Stimulated activated CD4-positive, alpha-beta T cell treated with anti-CD3 and anti-CD28 coated beads, Interleukin-4, amount 100 ng/mL, for 1 hour (primary cell): ENCODE data around the gene COMMD4.
A peak's percentile ranks its signal among the peaks of the same experiment; 100 is the strongest.

ENCODE experiments used
- DNase-seq: peaks from one replicate; pipeline ENCODE4 v3.0.0-alpha.2; 2020

The COMMD4 gene

GRCh38 chr15:75357976-75358673, 22.3 kb downstream of the COMMD4 start:
- no peak for DNase-seq

- DNase-seq, result no peak
Measured at GRCh38 chr15:75358771-75359536, 23.1 kb downstream of the COMMD4 start.

- DNase-seq, result no peak
Measured at GRCh38 chr15:75359537-75360250, 23.8 kb downstream of the COMMD4 start.

GRCh38 chr15:75360391-75360790, 24.5 kb downstream of the COMMD4 start:
- no peak for DNase-seq

- DNase-seq, result no peak
Measured at GRCh38 chr15:75360856-75361255, 25.0 kb downstream of the COMMD4 start.

GRCh38 chr15:75361361-75361988, 25.6 kb downstream of the COMMD4 start:
- no peak for DNase-seq

GRCh38 chr15:75361989-75362641, 26.3 kb downstream of the COMMD4 start:
- DNase-seq, result no peak

GRCh38 chr15:75362642-75363249, 26.9 kb downstream of the COMMD4 start:
- no peak for DNase-seq

- DNase-seq, result no peak
Measured at GRCh38 chr15:75363786-75364185, 27.9 kb downstream of the COMMD4 start.

GRCh38 chr15:75364881-75365280, 29.0 kb downstream of the COMMD4 start:
- DNase-seq, result no peak

GRCh38 chr15:75366163-75366562, 30.3 kb downstream of the COMMD4 start:
- DNase-seq, result no peak

- no peak for DNase-seq
Measured at GRCh38 chr15:75367006-75367405, 31.1 kb downstream of the COMMD4 start.

- no peak for DNase-seq
Measured at GRCh38 chr15:75367406-75367912, 31.6 kb downstream of the COMMD4 start.

- DNase-seq, result peak; percentile 94
Measured at GRCh38 chr15:75367913-75368688, 32.2 kb downstream of the COMMD4 start, which contains the start of gene MAN2C1. TSS of gene MAN2C1 (minus strand) at chr15:75368607. CDS start at chr15:75368583, 24 bp downstream.

GRCh38 chr15:75368689-75369239, 32.9 kb downstream of the COMMD4 start:
- no peak for DNase-seq

GRCh38 chr15:75369897-75370581, 34.2 kb downstream of the COMMD4 start:
- no peak for DNase-seq

GRCh38 chr15:75371486-75371885, 35.6 kb downstream of the COMMD4 start:
- no peak for DNase-seq

GRCh38 chr15:75371901-75372688, 36.2 kb downstream of the COMMD4 start:
- no peak for DNase-seq

- no peak for DNase-seq
Measured at GRCh38 chr15:75380773-75381172, 44.9 kb downstream of the COMMD4 start.
